HAP-1 (cell line): ENCODE measurements around the gene PHB1.
A peak's percentile ranks its signal among the peaks of the same experiment; 100 is the strongest.
"Not testable (repeated sequence)": the region's sequence is repeated elsewhere in the genome, so short reads cannot be mapped to it uniquely, and the experiment has no call there.

Source experiments
- DNase-seq, 2 experiments: peaks; one replicate each; pipeline ENCODE4 v3.0.0-alpha.2; 2016 to 2020; ENCODE audit warnings: low spot score in 2 of 2
- H3K27me3 ChIP-seq: fragments of 250-450 bp; sonication (Bioruptor Pico); 2 replicates; pipeline ENCODE4 v1.5.1; 2020; ENCODE audit warnings: low read depth, mild to moderate bottlenecking, moderate library complexity
- H3K36me3 ChIP-seq: fragments of 250-450 bp; sonication (Bioruptor Pico); replicated peaks from 2 replicates; pipeline ENCODE4 v1.5.1; 2020; ENCODE audit warnings: mild to moderate bottlenecking
- H3K4me1 ChIP-seq: fragments of 250-450 bp; sonication (Bioruptor Pico); 2 replicates; pipeline ENCODE4 v1.5.1; 2020; ENCODE audit warnings: mild to moderate bottlenecking
- H3K4me3 ChIP-seq: fragments of 250-450 bp; sonication (Bioruptor Pico); 2 replicates; pipeline ENCODE4 v1.5.1; 2020; ENCODE audit warnings: mild to moderate bottlenecking, moderate library complexity
- H3K9me3 ChIP-seq: fragments of 250-450 bp; sonication (Bioruptor Pico); 2 replicates; pipeline ENCODE4 v1.5.1; 2020; ENCODE audit warnings: mild to moderate bottlenecking, moderate library complexity
- in situ Hi-C: fragments of 300-500 bp; cut with MboI; formaldehyde crosslinking; loops from 3 replicates; pipeline ENCODE4 v1.14.3; 2020; ENCODE audit warnings: low sequenced_read_pairs, inconsistent platforms, mixed read lengths

The PHB1 gene

GRCh38 chr17:49372425-49372824 is 42.3 kb downstream of the PHB1 start:
- Histone ChIP-seq H3K4me1 (no peaks in the 10 kb centered on the region), H3K27me3 (no peaks in the 10 kb centered on the region), H3K36me3 (no peaks in the 10 kb centered on the region), H3K9me3 (no peaks in the 10 kb centered on the region), H3K4me3 (no peak overlapping the region)
- no peak for DNase-seq
- in situ Hi-C loops: no loop called here

DNA sequence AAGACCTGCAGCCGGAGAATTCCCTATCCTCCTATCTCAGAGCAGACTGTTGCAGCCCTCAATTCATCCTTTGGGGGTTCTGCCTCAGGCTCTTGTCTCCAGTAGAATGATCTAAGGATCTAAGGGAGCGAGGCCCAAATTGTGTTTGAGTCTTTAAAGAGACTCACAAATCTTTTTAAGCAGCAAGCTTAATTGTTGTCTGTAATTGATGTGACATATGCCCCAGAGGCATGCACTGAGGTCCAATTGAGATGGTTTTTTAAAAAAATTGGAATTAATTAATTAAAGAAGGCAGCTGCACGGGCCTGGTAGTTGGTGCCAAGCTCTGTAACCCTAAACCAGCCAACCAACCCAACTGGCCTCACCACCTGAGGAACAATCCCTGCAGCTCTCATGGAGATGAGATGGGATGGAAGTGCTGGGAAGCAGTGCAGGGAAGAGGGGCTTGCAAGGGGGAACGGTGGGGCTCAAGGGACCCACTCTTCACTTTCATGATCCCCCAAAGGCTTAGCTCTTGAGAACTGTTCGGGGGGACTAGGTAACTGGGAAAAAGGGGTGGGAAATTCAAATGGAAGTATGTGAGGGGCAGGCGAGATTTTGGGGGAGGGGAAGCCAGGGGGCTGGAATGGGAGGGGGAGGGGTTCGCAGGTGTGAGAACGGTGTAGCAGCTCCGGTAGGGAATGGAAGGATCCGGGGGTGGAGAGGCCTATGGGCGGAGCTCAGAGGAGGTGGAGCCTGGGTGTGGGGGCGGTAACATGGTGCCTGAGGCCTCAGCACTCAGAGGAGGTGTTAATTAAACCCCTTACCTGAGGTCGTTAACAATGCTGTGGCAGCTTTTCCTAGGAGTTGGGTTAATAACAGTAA is 43.5 kb downstream of the PHB1 start:
- in situ Hi-C loops: no loop called here
- H3K9me3 ChIP-seq: no peaks in the 10 kb centered on the region
- H3K27me3 ChIP-seq: no peaks in the 10 kb centered on the region
- peak in 1 of 2 experiments; percentile 42 for DNase-seq
- H3K4me1 ChIP-seq: no peaks in the 10 kb centered on the region
- no peak overlapping the region for H3K4me3 ChIP-seq
- H3K36me3 ChIP-seq: no peaks in the 10 kb centered on the region

GRCh38 chr17:49369760-49370159 is 44.9 kb downstream of the PHB1 start:
- Histone ChIP-seq H3K36me3 (no peaks in the 10 kb centered on the region), H3K27me3 (no peaks in the 10 kb centered on the region), H3K4me1 (no peaks in the 10 kb centered on the region), H3K4me3 (no peak overlapping the region), H3K9me3 (no peaks in the 10 kb centered on the region)
- no peak for DNase-seq
- in situ Hi-C loops: no loop called here

DNA sequence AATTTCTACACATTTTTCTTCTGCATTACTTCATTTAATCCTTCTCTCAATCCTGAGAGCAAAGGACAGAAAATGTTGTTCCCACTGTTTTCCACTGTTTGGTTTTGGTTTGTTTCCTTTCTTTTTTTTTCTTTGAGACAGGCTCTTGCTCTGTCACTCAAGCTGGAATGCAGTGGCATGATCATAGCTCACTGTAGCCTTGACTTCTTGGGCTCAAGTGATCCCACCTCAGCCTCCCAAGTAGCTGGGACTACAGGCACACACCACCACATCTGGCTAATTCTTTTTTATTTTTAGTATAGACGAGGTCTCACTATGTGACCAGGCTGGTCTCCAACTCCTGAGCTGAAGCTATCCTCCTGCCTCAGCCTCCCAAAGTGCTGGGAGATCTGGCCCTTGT is 45.6 kb downstream of the PHB1 start:
- no peaks in the 10 kb centered on the region for H3K9me3 ChIP-seq
- H3K4me1 ChIP-seq: no peaks in the 10 kb centered on the region
- no peak overlapping the region for H3K4me3 ChIP-seq
- in situ Hi-C loops: no loop called here
- DNase-seq: no peak
- H3K36me3 ChIP-seq: no peaks in the 10 kb centered on the region
- H3K27me3 ChIP-seq: no peaks in the 10 kb centered on the region

- DNase-seq: peak in 1 of 2 experiments; percentile 29
- Histone ChIP-seq H3K27me3 (no peaks in the 10 kb centered on the region), H3K4me1 (peaks cover 2% of the 10 kb centered on the region; the same call in 1 of the 2 replicates), H3K9me3 (no peaks in the 10 kb centered on the region), H3K4me3 (no peak overlapping the region), H3K36me3 (no peaks in the 10 kb centered on the region)
- in situ Hi-C loops: no loop called here
Measured at GRCh38 chr17:49365667-49366066, 49.0 kb downstream of the PHB1 start.

GRCh38 chr17:49365126-49365525 is 49.6 kb downstream of the PHB1 start:
- H3K4me1 ChIP-seq, DNase-seq, H3K9me3 ChIP-seq, H3K4me3 ChIP-seq, H3K36me3 ChIP-seq, H3K27me3 ChIP-seq, in situ Hi-C loops: not testable (repeated sequence)

- no peak for DNase-seq
- Histone ChIP-seq H3K4me3 (no peak overlapping the region), H3K36me3 (no peaks in the 10 kb centered on the region), H3K27me3 (no peaks in the 10 kb centered on the region), H3K9me3 (no peaks in the 10 kb centered on the region), H3K4me1 (peaks cover 14% of the 10 kb centered on the region)
- in situ Hi-C loops: no loop called here
Measured at GRCh38 chr17:49364119-49364518, 50.6 kb downstream of the PHB1 start.

- H3K4me1 ChIP-seq: peaks cover 14% of the 10 kb centered on the region
- in situ Hi-C loops: no loop called here
- no peaks in the 10 kb centered on the region for H3K27me3 ChIP-seq
- no peaks in the 10 kb centered on the region for H3K9me3 ChIP-seq
- DNase-seq: no peak
- H3K36me3 ChIP-seq: no peaks in the 10 kb centered on the region
- H3K4me3 ChIP-seq: no peak overlapping the region
Measured at GRCh38 chr17:49363251-49363650, 51.4 kb downstream of the PHB1 start.

DNA sequence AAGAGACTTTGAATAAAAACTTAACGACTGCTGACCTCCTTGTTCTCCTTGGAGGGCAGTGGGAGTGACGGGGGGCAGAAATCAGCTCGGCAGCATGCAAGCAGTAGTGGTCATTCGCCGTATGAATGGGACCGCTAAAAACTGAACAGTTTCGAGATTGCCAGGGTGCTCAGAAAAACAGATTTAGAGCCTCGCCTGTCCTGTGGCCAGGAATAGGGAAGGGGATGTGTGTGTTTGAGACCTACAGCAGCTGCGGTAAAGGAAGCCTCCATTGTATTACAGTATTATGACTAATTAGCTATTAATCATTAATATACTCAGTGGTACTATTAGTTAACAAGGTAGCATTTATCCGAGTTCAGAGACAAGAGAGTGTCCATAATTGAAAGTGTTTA is 52.0 kb downstream of the PHB1 start:
- Histone ChIP-seq H3K4me3 (peak overlapping the region; percentile 23), H3K4me1 (peaks cover 14% of the 10 kb centered on the region), H3K36me3 (no peaks in the 10 kb centered on the region), H3K9me3 (no peaks in the 10 kb centered on the region), H3K27me3 (no peaks in the 10 kb centered on the region)
- in situ Hi-C loops: no loop called here
- DNase-seq: no peak

DNA sequence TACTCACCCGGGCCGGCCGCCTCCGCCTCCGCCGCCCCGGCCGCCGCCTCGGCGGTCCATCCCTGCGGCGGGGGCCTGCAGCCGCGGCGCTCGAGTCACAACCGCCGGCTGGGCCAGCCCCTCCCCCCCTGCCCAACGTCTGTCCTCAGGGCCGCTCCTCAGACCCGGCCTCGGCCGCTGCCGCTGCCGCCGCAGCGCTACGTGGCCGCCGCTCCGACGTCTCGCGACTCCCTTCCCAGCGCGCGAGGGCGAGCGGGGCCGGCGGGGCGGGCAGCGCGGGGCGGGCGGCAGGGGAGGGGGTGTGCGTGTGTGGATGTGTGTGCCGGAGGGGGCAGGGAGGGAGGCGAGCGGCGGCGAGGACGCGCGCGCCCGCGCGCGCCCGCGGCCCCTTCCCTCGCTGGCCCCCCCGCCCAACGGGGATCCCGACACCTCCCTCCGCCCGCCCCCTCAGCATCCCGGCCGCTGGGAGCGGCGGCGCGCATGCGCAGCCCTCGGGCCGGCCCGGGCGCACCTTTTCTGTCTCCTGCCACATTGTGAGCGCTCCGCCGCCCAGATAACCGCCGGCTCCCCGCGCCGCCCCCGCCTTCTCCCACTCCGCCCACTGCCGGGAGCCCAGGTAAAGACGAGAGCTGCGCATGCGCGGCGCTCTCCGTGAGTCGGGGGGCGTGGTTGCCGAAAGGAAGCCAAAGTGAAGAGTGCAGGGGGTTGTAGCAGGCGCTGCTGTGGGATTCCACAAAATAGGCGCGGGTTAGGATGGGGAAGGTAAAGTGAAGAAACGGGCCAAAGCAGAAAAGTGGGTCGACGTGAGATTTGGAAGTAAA is 52.6 kb downstream of the PHB1 start, which contains the start of gene ZNF652:
Gene ZNF652 (minus strand): TSS at position 349 of the 821 bp plus-strand sequence. CDS start 44,525 bp downstream, outside the sequence.
- no peaks in the 10 kb centered on the region for H3K36me3 ChIP-seq
- in situ Hi-C loops: no loop called here
- H3K4me3 ChIP-seq: peak within 1 kb of the TSS; percentile 76
- no peaks in the 10 kb centered on the region for H3K9me3 ChIP-seq
- peaks cover 14% of the 10 kb centered on the region for H3K4me1 ChIP-seq
- H3K27me3 ChIP-seq: no peaks in the 10 kb centered on the region
- DNase-seq: peak; percentile 88 to 96

- H3K27me3 ChIP-seq: no peaks in the 10 kb centered on the region
- peak; percentile 21 to 55 for DNase-seq
- peaks cover 14% of the 10 kb centered on the region for H3K4me1 ChIP-seq
- no peaks in the 10 kb centered on the region for H3K9me3 ChIP-seq
- H3K4me3 ChIP-seq: peak overlapping the region; percentile 76
- H3K36me3 ChIP-seq: no peaks in the 10 kb centered on the region
- in situ Hi-C loops: no loop called here
Measured at GRCh38 chr17:49361129-49361901, 53.4 kb downstream of the PHB1 start.

DNA sequence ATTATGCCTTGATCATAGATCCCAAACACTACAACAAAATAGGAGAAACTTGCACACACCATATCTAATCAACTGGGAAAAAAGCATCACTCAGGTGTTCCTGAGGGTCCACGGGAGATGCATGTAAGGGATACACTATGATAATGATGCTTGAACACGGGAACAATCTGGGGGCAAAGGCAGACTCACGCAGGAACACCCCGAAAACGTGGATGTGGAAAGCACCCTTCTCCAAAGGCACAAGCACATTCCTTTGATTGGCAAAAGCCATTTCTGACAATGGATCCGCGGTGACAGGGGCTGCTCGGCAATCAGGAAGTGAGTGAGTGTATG is 53.9 kb downstream of the PHB1 start:
- H3K36me3 ChIP-seq: no peaks in the 10 kb centered on the region
- H3K4me1 ChIP-seq: peaks cover 14% of the 10 kb centered on the region
- H3K9me3 ChIP-seq: no peaks in the 10 kb centered on the region
- H3K4me3 ChIP-seq: peak overlapping the region; percentile 76
- H3K27me3 ChIP-seq: no peaks in the 10 kb centered on the region
- DNase-seq: peak in 1 of 2 experiments; percentile 53
- in situ Hi-C loops: no loop called here

GRCh38 chr17:49359990-49360795 is 54.5 kb downstream of the PHB1 start:
- peaks cover 14% of the 10 kb centered on the region for H3K4me1 ChIP-seq
- no peaks in the 10 kb centered on the region for H3K9me3 ChIP-seq
- peak overlapping the region; percentile 76 for H3K4me3 ChIP-seq
- in situ Hi-C loops: no loop called here
- no peaks in the 10 kb centered on the region for H3K27me3 ChIP-seq
- no peaks in the 10 kb centered on the region for H3K36me3 ChIP-seq
- peak in 1 of 2 experiments; percentile 33 for DNase-seq
